PC-3 (cell line): ENCODE results near the gene DCAF5. TPM values are rescaled to one million over a fixed set of nuclear protein-coding genes. Genes with fewer than 3 reads are reported as not detected.

ENCODE experiments used
- ATAC-seq: fragments of 200-7000 bp; cut with Tn5 transposase; 2 replicates; pipeline ENCODE4 v1.9.1; 2020; ENCODE audit warnings: mild to moderate bottlenecking, moderate library complexity
- BruUV-seq: library from RNA; stranded (reverse); fragments of 400-500 nt; replicated peaks from 2 replicates; lab custom pipeline; 2021; lab: Mats Ljungman, UMichigan
- CTCF ChIA-PET: fragments of 300-600 bp; sonication (Branson Sonifier 250); formaldehyde crosslinking; loops from one replicate; lab custom pipeline; 2022; ENCODE audit warnings: antibody characterized with exemption; lab: Charles Lee
- POLR2A ChIA-PET: fragments of 300-600 bp; sonication (Branson Sonifier 250); formaldehyde crosslinking; loops from one replicate; lab custom pipeline; 2022; ENCODE audit warnings: antibody characterized with exemption; ENCODE audit not compliant: unreplicated experiment; lab: Charles Lee
- DNase-seq: peaks from one replicate; pipeline ENCODE4 v3.0.0-alpha.2; 2015
- H2AFZ ChIP-seq: fragments of 300-600 bp; sonication (generic); 2 replicates; pipeline ENCODE4 v1.6.0; 2016; ENCODE audit warnings: antibody characterized with exemption, low read length
- H3F3A ChIP-seq: fragments of 300-600 bp; sonication (generic); one replicate; pipeline ENCODE4 v1.6.0; 2017; ENCODE audit warnings: antibody characterized with exemption, low read length, control low read depth, mild to moderate bottlenecking; ENCODE audit not compliant: unreplicated experiment
- H3K27ac ChIP-seq: fragments of 300-600 bp; sonication (generic); 2 replicates; pipeline ENCODE4 v1.5.1; 2016; ENCODE audit warnings: mild to moderate bottlenecking, low read length
- H3K27me3 ChIP-seq: fragments of 300-600 bp; sonication (generic); 2 replicates; pipeline ENCODE4 v1.6.1; 2016; ENCODE audit warnings: low read length, mixed read lengths
- H3K36me3 ChIP-seq: fragments of 300-600 bp; sonication (generic); 2 replicates; pipeline ENCODE4 v1.6.1; 2016; ENCODE audit warnings: low read depth, mixed run types, low read length, mixed read lengths
- H3K4me1 ChIP-seq: fragments of 300-600 bp; sonication (generic); 2 replicates; pipeline ENCODE4 v1.5.1; 2016; ENCODE audit warnings: low read length; ENCODE audit not compliant: insufficient read depth
- H3K4me2 ChIP-seq: fragments of 300-600 bp; sonication (generic); 2 replicates; pipeline ENCODE4 v1.6.0; 2016; ENCODE audit warnings: low read length
- H3K4me3 ChIP-seq: fragments of 300-600 bp; sonication (generic); 2 replicates; pipeline ENCODE4 v1.5.1; 2016; ENCODE audit warnings: mild to moderate bottlenecking, low read length, mixed read lengths
- H3K79me2 ChIP-seq: fragments of 300-600 bp; sonication (generic); 2 replicates; pipeline ENCODE4 v1.6.1; 2017; ENCODE audit warnings: low read length, mixed read lengths
- H3K9ac ChIP-seq: fragments of 300-600 bp; sonication (generic); 2 replicates; pipeline ENCODE4 v1.6.0; 2016; ENCODE audit warnings: mild to moderate bottlenecking, low read length
- H3K9me2 ChIP-seq: fragments of 300-600 bp; sonication (generic); replicated peaks from 2 replicates; pipeline ENCODE4 v1.6.1; 2016; ENCODE audit warnings: mixed run types, low read length, mixed read lengths
- H3K9me3 ChIP-seq: fragments of 300-600 bp; sonication (generic); 2 replicates; pipeline ENCODE4 v1.6.1; 2016; ENCODE audit warnings: low read length, mixed read lengths
- H4K20me1 ChIP-seq: fragments of 300-600 bp; sonication (generic); 2 replicates; pipeline ENCODE4 v1.6.1; 2016; ENCODE audit warnings: low read length, mixed read lengths
- EZH2 ChIP-seq: fragments of 300-600 bp; sonication (generic); IDR thresholded peaks from one replicate; pipeline ENCODE4 v1.6.1; 2017; ENCODE audit warnings: antibody characterized with exemption, mild to moderate bottlenecking, low read length; ENCODE audit not compliant: unreplicated experiment
- EZH2phosphoT487 ChIP-seq: fragments of 300-600 bp; sonication (generic); IDR thresholded peaks from 2 replicates; pipeline ENCODE4 v1.6.1; 2018; ENCODE audit warnings: mild to moderate bottlenecking, antibody characterized with exemption, low read length, borderline replicate concordance
- intact Hi-C: fragments of 100-400 bp; cut with micrococcal nuclease; formaldehyde crosslinking; loops from 2 replicates; pipeline ENCODE4 v1.9.0; 2023
- total RNA-seq: library from RNA; depleted of rRNA; stranded (reverse); fragments of >200 nt; gene quantifications from 2 replicates; pipeline ENCODE4 v1.2.3, GENCODE V29; 2014
- TF ChIP-seq, protein P1 (sequence below): fragments of 300-600 bp; sonication (generic); conservative IDR thresholded peaks from 2 replicates; pipeline ENCODE4 v1.5.1; 2017; ENCODE audit warnings: antibody characterized with exemption, low read depth, mild to moderate bottlenecking, low read length

DCAF5 gene
- total RNA-seq, 1 experiment from 2014 or later: 17.5 TPM

GRCh38 chr14:69153873-69154270, 953 bp upstream of the DCAF5 start:
- intact Hi-C loops: loop anchor here (1.0 kb wide), 2 partner anchors 37 to 244 kb away; partner anchors contain the start of genes ERH, EXD2 and SLC39A9
- DNase-seq: no peak
- Histone ChIP-seq H3K4me3 (peak overlapping the region; percentile 94), H3K27me3 (no peaks in the 10 kb centered on the region), H3K27ac (no peak overlapping the region), H3K4me2 (peak overlapping the region; percentile 96), H4K20me1 (no peaks in the 10 kb centered on the region), H3K9me2 (no peaks in the 10 kb centered on the region), H3K9me3 (no peaks in the 10 kb centered on the region), H2AFZ (peak overlapping the region; percentile 97), H3F3A (no peaks in the 10 kb centered on the region), H3K4me1 (peaks cover 39% of the 10 kb centered on the region), H3K79me2 (peaks cover 34% of the 10 kb centered on the region), H3K9ac (peak overlapping the region; percentile 94), H3K36me3 (no peaks in the 10 kb centered on the region; the same call in 1 of the 2 replicates)
- POLR2A ChIA-PET: interaction anchor here (0.6 kb wide), 1 partner anchor 59 kb away, joined by 3 read pairs; no protein-coding TSS in a partner anchor
- no peak for TF ChIP-seq EZH2phosphoT487
- no peak for TF ChIP-seq EZH2
- TF ChIP-seq, protein P1, sequence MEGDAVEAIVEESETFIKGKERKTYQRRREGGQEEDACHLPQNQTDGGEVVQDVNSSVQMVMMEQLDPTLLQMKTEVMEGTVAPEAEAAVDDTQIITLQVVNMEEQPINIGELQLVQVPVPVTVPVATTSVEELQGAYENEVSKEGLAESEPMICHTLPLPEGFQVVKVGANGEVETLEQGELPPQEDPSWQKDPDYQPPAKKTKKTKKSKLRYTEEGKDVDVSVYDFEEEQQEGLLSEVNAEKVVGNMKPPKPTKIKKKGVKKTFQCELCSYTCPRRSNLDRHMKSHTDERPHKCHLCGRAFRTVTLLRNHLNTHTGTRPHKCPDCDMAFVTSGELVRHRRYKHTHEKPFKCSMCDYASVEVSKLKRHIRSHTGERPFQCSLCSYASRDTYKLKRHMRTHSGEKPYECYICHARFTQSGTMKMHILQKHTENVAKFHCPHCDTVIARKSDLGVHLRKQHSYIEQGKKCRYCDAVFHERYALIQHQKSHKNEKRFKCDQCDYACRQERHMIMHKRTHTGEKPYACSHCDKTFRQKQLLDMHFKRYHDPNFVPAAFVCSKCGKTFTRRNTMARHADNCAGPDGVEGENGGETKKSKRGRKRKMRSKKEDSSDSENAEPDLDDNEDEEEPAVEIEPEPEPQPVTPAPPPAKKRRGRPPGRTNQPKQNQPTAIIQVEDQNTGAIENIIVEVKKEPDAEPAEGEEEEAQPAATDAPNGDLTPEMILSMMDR: no peak
- ATAC-seq: no peak
- CTCF ChIA-PET: interaction anchor here (0.5 to 1.2 kb wide), 2 partner anchors 25 to 52 kb away, joined by 3 to 9 read pairs; no protein-coding TSS in a partner anchor
- BruUV-seq: TSS peak; percentile 75

DNA sequence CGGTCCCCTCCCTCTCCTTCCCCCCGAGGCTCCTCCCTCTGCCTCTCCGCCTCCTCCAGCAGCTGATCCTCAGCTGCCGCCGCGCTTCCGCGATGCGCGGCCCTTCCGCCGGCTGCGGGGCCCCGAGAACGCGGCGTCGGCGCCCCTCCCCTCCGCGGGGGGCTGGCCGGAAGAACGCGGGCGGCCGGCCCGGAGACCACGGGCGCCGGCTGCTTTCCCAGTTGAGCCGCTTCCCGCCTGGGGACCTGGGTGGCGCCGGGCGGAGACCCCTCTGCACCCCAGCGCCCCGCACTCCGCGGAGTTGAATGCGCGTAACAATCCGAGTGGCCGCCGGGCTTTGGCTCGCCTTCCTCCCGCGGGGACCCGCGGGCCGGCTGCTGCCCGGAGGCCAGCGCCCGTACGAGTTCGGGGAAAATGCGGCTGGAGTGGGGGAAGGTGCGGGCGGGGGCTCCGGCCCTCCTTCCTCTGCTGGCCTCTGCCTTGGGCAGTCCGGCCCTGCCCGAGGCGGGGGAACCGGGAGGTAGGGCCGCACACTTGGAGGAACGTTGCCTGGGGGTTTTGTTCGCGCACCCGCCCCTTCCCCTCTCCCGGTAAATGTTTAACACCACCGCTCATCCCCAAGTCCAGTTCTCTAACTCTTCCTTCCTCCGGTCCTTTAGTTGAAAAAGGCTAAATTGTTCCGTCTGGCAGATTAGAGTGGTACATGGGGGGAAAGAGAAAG, 393 bp upstream of the DCAF5 start:
- Histone ChIP-seq H3K27me3 (no peaks in the 10 kb centered on the region), H3K27ac (no peak overlapping the region), H3K36me3 (no peaks in the 10 kb centered on the region; the same call in 1 of the 2 replicates), H3K79me2 (peaks cover 40% of the 10 kb centered on the region), H2AFZ (peak overlapping the region; percentile 97), H3F3A (no peaks in the 10 kb centered on the region), H3K4me1 (peaks cover 43% of the 10 kb centered on the region), H3K9me3 (no peaks in the 10 kb centered on the region), H4K20me1 (no peaks in the 10 kb centered on the region), H3K4me3 (peak overlapping the region; percentile 94), H3K9me2 (no peaks in the 10 kb centered on the region), H3K9ac (peak overlapping the region; percentile 94), H3K4me2 (peak overlapping the region; percentile 96)
- POLR2A ChIA-PET: no interaction called here
- CTCF ChIA-PET: interaction anchor here (0.5 to 1.2 kb wide), 2 partner anchors 24 to 52 kb away, joined by 3 to 9 read pairs; no protein-coding TSS in a partner anchor
- BruUV-seq: no TSS peak
- peak; percentile 91 for DNase-seq
- intact Hi-C loops: loop anchor here (1.0 kb wide), 2 partner anchors 38 to 245 kb away; partner anchors contain the start of genes ERH, EXD2 and SLC39A9
- ATAC-seq: peak; percentile 82
- TF ChIP-seq, protein P1: no peak
- TF ChIP-seq EZH2phosphoT487: no peak
- TF ChIP-seq EZH2: no peak
